GM04504 (cell line): ENCODE data around the gene TFAP2A.

ENCODE experiments used
- DNase-seq: peaks from one replicate; pipeline ENCODE4 v3.0.0-alpha.2; 2012; ENCODE audit warnings: low read depth

The TFAP2A gene

DNA sequence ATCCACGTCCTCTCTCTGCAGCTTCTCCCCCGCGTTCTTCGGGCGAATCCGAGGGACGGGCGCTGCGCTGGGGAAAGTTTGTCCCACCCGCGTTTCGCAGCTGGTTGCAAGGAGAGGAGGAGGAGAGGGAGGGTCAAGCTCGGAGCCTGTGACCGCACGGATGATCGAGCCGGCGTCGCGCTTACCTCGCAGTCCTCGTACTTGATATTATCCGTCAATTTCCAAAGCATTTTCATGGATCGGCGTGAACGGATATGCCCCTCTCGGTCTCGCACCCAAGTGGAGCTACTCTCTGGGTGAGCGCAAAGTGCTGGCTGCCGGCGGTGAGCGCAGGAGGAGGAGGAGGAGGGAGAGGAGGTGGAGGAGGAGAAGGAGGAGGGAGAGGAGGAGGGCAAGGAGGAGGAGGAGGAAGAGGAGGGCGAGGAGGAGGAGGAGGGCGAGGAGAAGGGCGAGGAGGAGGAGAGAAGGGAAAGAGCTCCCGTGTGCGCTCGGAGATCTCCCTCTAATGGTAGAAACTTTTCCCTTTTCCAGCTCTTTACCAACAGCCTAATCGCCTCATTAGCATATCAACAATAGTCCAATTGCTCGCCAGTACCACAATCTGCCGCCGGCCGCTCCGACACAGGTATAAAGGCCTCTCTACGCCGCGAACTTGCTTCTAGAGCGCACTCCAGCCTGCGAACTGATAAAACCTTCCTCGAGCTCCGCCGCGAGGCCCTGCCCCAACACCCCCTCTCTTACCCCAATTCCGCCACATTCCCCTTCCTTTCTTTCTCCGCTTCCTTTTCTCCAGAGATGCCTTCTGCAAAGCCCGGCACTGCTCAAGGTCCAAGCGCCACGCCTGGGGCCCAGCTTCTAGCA, at the start of gene TFAP2A:
Gene TFAP2A (minus strand): TSS at position 319 of the 861 bp plus-strand sequence. CDS start 83 bp downstream, at position 236.
- no peak for DNase-seq

DNA sequence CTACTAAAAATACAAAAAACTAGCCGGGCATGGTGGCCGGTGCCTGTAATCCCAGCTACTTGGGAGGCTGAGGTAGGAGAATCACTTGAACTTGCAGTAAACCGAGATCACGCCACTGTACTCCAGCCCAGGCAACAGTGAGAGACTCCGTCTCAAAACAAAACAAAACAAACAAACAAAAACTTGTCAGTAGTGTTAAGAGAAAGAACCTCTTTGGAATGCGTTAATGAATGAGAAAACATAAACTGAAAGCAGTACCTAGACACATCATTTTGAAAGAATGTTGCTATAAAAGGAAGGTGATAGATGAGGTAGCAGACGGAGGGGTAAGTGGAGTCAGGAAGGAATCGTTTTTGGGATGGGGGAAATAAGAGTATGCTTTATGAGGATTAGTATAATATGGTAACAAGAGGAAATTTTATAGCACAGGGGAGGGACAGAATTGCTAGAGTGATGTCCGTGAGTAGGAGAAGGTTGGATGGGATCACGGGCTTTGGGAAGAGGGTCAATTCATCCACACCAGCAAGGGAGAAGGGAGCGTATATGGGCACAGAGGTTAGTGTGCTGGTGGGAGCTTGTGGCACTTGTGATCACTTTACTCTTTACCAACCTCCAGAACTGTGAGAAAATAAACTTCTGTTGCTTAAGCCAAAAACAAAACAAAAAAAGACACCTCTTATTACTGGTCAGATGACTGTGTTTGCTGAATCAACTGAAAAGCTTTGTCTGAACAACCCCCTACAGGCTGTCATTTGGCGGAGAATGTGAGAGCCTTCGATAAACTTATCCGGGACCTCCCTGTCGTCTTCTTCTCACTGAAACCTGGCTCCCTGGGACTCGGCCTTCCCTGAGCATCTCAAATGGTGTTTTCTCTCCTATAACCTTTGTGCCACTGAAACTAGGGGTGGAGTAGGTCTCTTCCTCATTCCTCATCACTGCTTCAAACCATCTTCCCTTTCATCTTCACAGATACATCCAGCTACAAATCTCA, 48.9 kb upstream of the TFAP2A start:
- no peak for DNase-seq

DNA sequence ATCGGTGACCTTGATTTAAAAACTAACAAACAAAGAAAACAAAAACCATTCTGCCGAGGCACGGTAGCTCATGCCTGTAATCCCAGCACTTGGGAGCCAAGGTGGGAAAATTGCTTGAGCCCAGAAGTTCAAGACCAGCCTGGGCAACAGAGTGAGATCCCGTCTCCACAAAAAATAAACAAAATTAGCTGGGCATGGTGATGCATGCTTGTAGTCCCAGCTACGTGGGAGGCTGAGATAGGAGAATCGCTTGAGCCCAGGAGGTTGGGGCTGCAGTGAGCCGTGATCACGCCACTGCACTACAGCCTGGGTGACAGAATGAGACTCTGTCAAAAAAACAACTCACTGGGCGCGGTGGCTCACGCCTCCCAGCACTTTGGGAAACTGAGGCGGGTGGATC, 48.2 kb upstream of the TFAP2A start:
- no peak for DNase-seq

DNA sequence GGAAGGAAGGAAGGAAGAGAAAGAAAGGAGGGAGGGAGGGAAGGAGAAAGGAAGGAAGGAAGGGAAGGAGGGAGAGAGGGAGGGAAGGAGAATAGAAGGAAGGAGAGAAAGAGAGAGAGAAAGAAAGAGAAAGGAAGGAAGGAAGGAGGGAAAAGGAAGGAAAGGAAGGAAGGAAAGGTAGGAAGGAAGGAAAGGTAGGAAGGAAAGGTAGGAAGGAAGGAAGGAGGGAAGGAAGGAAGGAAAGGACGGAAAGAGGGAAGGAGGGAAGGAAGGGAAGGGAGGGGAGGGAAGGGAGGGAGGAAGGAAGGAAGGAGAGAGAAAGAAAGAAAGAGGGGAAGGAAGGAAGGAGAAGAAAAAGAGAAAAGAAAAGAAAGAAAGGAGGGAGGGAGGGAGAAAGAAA, 47.0 kb upstream of the TFAP2A start:
- no peak for DNase-seq

DNA sequence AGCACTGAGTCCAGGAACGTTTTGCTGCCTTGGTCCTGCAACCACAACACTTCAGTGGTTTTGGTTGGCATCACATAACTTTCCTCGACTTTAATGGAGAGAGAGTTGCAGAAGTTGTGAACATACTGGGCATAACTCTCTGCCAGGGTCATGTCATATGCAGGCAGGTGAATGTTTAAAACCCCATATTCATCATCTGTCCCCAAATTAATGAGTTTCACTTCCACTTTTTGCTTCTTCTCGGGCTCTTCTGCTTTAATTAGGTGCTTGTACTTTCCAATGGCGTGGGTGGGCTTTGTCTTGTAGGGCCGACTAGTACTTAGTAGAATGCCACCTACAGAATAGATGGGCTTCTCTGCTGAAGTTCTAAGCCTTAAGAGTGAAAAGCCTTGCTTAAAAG, 45.2 kb upstream of the TFAP2A start:
- DNase-seq, result no peak

DNA sequence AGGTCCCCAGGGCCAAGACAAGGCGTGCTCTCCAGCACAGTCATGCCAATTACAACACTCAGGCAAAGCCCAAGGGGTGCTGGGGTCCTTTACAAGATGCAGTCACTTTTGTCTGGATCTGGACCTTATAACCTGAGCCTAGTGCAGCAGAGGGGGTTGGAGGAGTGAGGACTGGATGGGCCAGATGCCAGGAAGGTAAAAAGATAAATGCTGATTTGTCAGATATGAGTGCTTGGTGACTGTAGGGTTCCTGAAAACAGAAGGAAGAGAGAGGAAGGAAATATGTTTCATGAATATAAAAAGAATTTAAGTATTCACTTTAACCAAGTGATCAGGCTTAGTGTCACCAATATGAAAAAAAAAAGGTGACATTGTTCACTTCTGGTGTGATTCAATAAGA, 43.4 kb upstream of the TFAP2A start:
- DNase-seq, result no peak

DNA sequence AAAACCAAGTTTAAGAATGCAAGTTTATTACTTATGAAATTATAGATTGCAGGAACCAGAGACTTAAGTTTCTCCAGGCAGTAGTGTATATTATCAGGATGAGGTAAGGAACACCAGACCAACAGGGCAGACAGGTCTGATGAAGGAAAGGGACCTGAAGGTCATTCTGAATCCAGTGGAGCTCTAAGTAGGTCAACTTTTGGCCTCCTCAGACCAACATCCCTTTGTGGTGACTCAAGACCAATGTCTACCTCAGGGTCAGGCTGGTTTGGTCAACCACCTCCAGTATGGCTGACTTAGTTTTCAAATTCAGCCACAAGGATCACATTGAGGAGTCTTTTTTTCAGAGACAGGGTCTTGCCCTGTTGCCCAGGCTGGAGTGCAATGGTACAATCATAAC, 38.7 kb upstream of the TFAP2A start:
- no peak for DNase-seq

DNA sequence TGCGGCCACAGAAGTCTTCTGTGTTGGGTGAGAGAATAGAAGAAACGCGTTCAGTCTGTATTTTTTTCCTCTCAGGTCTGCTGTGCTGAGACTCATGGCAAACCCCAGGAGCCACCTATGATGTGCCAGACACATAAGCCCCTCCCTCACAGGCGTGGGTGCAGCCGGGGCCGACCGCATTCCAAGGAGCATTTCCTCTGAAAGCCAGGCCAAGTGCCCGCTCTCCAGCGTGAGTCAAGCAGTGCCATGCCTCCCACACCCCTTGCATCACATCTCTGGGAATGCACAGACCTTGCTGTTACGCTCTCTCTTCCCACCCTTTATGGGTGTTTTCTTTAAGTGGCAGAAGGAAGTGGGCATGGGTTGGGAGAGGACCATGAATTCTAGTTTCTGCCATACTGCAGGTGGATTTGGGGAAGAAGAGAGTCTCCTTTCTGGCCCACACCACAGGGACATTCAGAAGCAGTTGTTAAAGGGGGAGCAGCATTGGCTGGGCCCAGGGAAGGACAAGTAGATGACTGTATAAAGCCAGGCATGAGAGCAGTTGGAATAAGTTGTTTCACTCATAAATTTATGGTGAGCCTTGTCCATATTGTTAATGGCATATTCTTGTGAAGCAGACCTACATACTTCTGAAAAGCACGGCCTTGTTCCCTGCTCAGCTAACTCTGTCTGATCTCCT, 37.1 kb upstream of the TFAP2A start:
- DNase-seq, result peak; percentile 17

DNA sequence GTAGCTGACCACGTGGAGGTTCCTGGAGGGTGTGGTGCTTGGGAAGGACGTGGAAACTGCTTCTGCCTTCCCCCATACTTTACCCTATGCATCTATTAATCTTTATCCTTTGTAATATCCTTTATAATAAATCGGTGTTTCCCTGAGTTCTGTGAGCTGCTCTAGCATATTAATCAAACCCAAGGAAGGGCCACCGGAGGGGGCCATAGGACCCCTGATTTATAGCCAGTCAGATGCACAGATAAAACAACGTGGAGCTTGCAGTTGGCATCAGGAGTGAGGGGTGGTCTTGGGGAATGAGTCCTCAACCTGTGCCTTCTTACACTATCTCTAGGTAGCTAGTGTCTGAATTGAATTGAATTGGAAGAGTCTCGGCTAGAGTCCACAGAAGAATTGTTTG, 36.5 kb upstream of the TFAP2A start:
- DNase-seq, result no peak

DNA sequence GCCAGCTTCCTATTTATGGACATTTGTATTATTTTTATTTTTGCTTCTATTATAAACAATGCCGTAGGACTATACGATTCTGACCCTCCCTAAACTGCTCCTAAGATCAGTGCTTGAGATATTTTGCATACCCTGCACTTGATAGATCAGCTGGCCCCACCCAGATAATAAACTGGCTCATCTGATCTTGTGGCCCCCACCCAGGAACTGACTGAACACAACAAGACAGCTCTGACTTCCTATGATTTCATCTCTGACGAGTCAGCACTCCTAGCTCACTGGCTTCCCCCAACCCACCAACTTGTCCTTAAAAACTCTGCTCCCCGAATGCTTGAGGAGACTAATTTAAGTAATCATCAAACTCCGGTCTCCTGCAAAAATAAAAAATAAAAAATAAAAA, 34.9 kb upstream of the TFAP2A start:
- no peak for DNase-seq

DNA sequence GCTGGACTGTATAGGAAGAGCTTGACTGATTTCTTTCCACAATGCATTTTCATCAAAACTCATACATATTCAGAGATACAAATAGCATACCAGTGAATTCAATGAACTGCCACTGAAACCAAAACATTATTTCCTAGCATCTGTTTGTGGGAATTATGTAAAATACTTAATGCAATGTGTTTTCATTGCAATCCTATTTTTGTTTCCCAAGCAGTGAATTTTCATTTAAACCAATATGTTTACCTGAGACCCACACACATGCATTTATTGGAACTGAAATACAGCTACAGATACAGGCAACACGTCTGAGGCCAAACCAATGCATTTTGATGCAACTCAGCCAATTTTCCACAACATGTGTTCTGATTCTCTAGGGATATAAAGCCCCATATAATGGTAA, 33.2 kb upstream of the TFAP2A start:
- DNase-seq, result no peak

DNA sequence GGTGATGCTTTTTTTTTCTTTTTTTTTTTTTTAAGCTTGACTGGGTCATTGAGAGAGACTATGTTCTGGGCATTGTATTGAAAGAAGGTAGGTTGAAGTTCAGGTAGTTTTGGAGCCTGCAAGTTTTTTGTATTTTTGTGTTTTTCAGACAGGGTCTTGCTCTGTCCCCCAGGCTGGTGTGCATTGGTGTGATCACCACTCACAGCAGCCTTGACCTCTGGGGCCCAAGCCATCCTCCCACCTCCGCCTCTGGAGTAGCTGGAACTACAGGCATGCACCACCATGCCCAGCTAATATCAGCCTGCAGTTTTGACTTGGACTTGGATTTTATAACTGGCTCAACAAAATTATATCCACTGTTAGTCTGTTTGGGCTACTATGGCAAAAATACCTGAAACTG, 31.7 kb upstream of the TFAP2A start:
- DNase-seq, result no peak

DNA sequence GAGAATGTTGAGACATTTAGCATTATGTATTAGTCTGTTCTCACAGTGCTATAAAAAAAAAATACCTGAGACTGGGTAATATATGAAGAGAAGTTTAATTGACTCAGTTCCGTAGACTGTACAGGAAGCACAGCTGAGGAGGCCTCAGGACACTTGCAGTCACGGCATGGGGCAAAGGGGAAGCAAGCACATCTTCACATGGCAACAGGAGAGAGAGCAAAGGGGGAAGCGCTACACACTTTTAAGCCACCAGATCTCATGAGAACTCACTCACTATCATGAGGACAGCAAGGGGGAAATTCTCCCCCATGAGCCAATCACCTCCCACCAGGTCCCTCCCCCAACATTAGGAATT, 26.8 kb upstream of the TFAP2A start:
- DNase-seq, result no peak

DNA sequence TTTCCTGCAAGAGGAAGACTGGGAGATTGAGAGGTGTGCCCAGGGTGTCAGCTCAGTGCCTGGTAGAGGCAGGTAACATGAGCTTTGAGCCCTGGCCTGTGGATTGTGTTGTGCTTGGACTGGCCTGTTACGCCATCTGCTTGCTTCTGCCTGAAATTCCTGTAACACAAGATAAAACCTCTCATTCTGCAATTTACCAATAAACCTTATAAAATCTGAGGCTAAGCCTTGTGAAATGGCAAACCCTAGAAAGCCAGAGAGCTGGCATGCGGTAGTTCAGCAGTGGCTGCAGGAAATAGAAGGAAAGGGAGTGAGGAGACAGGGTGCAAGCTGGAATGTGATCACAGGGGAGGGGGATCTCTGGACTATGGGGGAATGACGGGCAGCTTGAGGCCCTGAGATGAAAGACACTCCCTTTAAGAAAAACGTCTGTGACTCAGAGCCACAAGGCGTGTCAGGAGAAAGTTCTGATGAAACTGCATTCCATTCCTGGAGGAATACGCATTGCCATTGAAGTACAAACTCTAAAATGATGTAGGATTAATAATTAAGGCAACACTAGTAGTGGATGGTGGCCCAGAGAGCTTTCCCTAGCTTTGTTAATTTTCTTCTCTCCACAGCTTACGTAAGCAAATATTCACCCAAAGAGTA, 26.3 kb upstream of the TFAP2A start:
- DNase-seq, result peak; percentile 71

DNA sequence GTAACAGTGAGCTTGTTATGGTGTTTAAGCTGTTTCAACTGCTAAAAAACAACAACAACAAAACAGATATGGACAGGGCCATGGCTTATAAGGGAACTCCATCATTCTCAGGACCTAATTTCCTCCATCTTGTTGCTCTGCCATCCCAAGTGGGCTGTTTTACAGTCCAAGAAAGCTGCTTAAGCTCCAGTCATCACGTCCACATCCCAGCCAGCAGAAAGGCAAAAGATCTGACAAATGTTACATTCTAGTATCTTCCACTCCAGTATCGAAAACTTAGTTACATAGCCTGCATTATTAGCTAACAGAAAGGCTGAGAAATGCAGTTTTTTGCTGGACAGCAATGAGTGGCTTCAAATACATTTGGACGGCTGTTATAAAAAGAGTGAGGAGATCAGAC, 23.0 kb upstream of the TFAP2A start:
- DNase-seq, result no peak

DNA sequence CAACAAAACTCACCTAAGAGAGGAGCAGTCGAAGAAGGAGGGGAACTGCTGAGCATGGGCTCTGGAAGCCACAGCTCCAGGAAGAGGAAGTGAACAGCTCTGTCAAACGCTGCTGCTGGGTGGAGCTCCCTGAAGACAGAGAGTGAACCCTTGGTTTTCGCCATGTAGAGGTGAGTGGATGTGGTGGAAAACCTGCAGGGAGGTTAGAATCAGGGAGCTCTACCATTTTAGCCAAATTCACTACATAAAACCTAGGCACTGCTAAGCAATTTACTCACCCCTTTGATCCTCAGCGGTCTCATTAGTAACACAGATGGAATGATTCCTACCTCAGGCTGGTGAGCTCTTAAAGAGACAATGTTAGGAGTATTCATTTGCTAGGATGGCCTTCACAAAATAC, 19.4 kb upstream of the TFAP2A start:
- DNase-seq, result no peak

DNA sequence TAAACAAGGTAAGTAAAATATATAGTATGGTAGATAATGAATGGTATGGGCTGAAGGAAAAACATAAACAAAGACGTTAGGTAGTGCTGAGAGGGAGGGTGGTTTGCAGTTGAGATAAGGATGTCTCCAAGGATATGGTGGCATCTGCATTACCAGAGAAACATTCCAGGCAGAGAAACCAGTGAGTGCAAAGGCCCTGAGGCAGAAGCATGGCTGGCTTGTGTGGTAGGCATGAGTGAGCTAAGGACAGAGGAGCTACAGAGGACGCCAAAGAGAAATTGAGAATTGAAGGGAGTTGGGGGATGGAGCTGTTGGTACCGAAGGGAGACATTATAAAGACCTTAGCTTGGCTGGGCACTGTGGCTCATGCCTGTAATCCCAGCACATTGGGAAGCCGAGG, 18.4 kb upstream of the TFAP2A start:
- no peak for DNase-seq

DNA sequence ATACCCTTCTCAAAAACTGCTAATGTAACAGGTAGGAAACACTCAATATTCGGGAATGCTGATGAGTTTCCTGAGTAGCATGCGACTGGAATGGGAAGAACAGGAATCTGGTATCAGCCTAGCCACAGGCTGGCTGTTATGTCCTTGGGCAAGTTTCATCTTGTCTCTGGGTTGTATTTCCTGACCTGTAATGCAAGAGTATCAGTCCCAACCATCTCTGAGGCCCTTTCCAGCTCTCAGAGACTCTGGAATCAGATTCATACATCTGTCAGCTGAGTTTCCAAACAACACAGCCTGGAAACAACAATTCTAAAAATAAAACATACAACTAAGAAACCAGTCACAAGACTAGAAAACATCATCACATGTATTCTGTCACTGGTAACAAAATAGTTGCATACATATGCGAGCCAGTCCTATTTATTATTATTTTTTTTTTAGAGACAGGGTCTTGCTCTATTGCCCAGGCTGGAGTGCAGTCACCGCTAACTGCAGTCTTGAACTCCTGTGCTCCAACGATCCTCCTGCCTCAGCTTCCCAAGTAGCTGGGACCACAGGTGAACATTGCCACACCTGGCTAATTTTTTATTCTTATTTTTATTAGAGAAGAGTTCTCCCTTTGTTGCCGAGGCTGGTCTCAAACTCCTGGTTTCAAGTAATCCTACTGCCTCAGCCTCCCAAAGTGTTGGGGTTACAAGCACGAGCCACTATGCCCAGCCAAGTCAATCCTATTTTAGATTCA, 16.7 kb upstream of the TFAP2A start:
- DNase-seq, result no peak

DNA sequence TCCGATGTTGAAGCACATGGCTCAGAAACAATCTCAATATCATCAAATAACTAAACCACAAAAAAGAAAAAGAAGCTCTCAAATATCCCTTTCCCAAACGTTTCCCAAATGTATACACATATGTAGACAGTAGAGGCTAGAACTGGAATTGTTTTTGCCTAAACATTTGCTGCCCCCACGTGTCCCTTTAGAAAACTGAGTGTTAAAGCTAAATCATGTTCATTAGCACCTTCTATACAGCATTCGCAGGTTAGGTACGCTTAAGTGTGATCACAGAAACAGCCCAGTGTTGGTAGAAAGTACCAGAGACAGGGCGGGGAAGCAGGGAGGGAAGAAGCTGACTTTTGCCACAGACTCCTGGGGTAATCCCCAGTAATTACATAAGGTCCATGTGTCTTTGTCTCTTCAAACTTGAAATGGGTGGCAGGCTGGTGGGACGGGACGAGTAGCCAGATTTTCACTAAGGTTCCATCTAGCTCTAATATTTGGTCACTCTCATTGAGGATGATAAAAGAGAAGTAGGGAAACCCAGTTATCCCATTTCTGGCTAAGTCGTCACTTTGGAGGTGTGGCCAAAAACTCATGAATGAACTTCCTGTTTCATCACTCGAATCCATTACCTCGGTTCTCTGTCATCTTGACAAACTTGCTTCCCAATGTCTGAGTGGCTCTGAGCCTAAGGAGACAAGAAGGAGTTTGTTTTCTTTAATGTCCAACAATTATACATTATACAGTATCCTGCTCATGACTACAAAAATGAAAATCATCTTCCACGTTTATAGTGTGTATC, 15.0 kb upstream of the TFAP2A start:
- no peak for DNase-seq

DNA sequence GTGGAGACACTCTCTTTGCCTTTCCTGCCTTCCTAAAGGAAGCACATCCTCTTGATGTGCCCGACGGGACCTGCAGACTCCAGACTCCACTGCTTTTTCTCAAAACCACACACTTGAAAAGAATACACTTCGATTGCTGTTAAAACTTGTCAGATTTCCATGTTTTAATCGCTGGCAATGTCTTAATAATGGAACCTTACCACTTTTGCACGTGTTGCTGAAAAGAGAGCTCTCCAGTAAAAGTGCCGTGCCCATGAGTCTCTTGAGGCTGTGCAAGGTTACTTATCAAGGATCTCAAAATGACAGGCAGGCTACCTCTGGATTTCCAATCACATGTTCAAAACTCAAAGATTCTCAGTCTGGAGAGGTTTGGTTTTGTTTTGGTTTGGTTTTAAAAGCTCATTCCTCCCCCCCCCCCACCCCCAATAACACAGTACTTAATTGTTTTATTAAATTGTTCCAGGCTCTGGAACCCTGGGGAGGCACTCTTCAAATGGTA, 12.0 kb upstream of the TFAP2A start:
- no peak for DNase-seq
